Anterior cingulate cortex (tissue), 58 donors: ENCODE results near the gene SPECC1.
"Not testable (repeated sequence)": the region's sequence is repeated elsewhere in the genome, so short reads cannot be mapped to it uniquely, and the experiment has no call there.

Experiments used
- DNase-seq, 58 donors: peaks; one replicate each; lab custom pipeline; 2025; lab: John Stamatoyannopoulos, UW

SPECC1 gene

DNA sequence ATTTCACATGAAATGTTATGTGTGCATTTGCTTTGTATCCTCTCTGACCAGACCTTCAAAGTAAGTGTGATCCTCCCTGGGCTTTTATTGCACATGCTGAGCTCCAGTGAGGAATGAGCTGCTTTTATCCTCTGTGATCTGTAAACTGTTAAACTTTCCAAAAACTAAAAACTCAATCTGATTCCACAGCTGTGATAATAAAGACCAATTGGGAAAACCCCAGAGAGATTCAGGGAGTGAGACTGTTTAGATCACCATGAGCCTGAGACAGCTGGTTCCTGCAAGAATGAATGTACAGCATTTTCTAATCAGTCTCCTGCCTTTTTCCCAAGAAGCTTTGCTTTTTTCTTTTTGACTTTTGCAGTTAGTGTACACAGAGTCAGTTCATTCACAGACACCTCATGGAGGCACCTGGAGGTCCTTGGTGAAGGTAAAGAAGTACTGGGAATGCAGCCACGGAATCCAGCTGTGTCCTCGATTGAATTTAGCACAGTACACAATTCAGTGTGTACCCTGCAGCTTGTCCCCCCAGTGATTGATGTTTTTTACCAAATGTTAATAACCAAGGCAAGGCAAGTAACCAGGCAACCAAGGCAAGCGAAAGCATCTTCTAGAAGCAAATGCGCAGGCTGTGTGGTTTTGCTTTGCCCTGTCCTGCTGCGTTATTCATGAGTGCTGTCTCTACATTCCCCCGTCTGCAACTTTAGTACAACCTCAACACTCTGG is 275.6 kb downstream of the SPECC1 start:
- no peak for DNase-seq

DNA sequence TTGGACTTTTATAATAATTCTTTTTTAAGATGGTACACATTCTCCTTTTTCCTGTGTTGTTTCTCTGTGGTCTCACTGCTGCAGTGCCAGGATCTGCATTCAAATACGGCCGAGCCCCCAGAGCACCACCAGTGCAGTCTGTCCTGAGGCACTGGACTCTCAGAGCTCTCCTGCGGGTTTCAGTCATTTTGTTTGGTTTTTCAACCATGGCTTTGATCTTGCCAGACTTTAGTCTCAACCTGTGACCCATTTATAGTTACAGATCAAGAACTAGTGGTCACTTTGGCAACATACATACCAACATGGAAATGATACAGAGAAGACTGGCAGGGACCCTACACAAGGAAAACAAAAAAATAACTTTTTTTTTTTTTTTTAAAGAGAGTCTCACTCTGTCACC is 280.8 kb downstream of the SPECC1 start:
- DNase-seq: no peak

DNA sequence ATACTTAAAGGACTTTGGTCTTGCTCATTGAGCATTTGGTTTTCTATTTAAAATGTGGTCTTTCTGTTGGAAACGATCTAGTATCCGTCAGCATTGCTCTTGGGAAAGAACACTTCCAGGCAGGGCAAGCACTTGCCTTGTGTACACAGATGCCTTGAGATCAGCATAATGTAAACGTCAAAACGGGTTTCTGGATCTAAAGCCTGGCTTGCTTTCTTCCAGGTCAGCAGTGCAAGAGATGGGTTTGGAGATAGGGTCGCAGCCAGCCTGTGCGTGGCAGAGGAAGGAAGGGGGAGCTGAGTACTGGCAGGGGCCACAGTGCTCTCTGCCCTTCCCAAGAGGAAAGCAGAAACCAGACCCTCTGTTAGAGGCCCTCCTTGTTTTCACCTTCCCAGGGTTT is 282.7 kb downstream of the SPECC1 start:
- no peak for DNase-seq

DNA sequence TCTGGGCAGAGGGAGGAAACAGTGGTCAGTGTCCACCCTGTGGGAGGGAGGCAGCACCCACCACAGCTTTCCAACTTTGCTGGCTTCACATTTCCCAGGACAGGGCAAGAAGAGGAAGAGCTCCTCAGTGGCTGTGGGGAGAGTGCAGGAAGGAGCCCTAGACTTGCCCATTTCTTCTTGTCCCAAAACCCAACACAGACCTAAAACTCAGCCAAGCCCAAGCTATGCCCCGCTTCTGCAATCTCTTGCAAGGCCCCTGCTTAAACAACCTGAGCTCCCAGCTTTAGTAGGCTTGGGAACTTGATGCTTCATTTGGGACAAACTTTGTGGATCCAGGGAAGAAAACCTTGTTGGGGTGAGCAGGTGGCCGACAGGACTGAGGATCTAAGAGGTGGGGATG is 284.3 kb downstream of the SPECC1 start:
- no peak for DNase-seq

DNA sequence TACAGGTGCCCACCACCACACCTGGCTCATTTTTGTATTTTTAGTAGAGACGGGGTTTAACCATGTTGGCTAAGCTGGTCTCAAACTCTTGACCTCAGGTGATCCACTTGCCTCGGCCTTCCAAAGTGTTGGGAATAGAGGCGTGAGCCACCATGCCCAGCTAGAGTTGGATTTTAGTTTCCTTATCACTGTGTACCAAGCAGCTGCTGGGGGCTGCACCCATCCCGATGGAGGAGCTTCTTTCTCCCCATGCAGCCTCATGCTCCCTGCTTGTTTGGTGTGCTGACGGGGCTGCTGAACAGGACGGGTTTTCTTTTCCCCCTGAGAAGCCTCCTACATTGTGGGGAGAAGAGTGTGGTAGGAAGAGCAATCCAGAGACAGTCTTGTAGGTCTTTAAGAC is 285.0 kb downstream of the SPECC1 start:
- DNase-seq: no peak

DNA sequence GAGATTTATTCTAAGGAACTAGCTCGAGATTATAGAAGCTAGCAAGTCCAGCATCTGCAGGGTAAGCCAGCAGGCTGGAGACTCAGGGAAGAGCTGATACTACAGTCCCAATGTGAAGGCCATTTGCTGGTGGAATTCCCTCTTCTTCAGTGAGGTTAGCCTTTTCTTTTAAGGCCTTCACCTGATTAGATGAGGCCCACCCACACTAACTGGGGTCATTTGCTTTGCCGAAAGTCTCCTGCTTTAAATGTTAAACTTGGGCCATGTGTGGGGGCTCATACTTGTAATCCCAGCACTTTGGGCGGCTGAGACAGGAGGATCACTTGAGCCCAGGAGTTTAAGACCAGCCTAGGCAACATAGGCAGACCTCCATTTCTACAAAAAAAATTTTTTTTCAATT is 289.9 kb downstream of the SPECC1 start:
- no peak for DNase-seq

DNA sequence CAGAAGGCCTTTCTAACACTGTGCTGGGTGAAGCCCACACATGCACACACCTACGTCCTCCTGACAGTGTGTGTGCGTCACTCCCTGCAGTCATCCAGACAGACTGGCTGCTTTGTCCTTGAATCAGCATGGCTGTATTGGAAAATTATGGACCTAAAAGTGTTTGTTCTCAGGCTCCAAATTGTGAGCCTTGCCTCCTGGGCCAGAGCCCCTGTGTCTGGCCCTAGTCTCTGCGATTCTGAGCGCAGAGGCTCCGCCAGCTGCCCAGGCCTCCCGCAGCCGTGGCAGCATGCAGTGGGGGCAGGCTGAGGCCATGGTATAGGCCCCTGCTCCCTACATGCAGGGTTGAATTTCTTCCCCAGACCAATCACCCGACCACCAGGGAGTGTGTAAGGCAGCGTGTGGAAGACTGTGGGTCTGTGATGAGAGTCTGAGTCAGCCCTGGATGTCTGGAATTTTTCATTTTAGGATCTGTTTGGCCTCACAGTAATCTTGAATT is 291.3 kb downstream of the SPECC1 start:
- DNase-seq: peak in 19 of 58 donors; percentile 14 to 60 (median 47)

DNA sequence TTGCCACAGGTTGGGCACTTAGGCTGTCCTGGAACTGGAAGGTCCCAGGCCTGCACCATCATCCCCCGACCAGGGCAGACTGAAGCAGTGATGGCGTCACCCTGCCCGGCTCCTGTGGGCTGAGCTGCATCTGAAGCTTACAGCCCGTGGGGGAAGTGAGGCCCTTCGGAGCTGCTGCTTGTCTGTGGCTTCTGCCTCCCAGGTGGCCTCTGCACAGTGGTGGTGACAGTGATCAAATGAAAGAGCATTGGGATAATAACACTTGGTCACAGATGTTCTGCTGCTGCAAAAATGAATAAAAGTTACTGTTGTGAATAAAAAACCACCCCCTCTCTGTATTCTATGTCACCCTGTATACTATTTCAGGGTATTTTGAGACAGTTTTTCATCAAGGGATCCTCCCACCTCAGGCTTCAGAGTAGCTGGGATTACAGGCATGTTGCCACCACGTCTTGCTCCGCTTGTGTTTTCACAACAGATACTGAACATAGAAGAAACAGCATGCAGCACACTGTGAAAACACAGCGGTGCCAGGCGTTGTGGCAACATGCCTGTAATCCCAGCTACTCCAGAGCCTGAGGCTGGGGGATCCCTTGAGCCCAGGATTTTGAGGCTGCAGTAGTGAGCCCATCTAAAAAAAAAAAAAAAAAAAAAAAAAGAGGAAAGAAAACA is 293.2 kb downstream of the SPECC1 start:
- DNase-seq: peak in 6 of 58 donors; percentile 11 to 32 (median 29)

DNA sequence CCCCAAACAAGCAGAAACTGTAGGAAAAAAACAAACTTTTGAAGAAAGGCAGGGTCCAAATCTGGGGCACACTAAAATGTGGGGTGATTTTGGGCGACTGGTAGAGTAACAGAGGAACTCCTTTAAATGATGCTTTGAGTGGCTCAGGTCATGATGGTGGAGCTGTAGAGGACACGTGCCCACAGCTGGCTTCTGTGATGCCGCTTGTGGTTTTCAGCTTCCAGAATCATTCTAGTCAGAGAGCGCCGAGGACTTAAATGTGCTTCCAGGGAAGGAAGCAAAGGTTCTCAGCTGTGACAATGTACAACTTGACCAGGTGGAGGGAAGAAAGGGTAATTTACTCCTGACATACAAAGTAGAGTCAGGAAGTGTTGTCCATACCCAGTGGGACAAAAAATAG is 295.8 kb downstream of the SPECC1 start:
- DNase-seq: no peak

DNA sequence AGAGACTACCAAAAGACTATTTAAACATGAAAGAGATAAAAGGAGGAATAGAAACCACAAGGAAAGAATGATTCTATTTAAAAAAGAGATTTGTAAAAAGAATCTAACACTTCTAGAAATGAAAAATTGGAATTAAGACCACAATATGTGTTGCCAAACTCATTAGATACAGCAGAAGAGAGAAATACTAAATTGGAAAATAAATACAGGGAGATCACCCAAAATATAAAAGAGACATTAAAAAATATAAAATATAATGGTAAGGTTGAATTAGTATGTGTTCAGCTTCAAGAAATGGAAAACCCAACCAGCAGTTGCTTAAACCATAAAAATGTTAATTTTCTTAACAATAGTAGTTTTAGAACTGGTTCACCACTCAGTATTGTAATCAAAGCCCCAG is 297.8 kb downstream of the SPECC1 start:
- no peak for DNase-seq

DNA sequence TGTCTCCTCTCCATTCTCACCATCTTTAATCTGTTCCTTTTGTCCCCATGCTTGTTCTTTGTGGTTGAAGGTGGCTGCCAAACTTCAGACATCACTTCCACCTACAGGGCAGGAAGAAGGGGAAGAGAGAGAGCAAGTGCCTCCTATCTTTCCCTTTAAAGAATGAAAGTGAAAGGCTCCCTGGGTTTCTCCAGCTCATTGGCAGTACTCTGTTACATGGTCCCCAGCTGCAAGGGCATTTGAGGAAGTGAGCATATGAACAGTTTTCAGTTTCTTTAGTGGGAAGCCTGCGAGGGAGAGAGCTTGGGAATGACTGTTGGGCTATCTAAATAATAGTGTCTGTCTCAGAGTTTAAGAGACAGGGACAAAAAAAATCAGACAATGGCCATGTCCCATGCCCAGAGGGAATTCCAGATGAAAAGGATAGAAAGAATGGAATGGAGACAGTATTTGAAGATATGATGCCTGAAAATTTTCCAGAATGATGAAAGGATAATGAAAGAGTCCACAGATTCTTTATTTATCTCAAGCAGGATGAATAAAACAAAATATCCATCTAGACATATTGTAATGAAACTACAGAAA is 298.3 kb downstream of the SPECC1 start:
- DNase-seq: no peak

DNA sequence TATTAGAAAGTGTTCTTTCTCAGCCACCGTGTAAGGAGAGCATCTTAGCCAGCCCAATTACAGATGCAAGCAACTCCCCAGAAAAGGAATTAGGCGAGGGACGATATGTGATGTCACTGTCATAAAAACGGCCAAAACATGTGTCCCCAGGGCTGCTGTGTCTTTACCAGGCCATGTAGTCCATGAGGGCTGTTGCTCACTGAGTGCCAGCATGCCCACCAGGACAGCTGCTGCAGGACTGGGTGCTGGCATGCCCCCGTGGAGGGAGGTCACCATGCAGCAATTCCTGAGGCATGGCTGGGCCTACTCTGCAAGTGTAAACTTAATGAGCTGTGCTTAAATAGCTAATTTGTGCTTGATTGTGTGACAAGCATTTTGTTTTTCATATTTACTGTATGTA is 301.3 kb downstream of the SPECC1 start:
- DNase-seq: no peak

DNA sequence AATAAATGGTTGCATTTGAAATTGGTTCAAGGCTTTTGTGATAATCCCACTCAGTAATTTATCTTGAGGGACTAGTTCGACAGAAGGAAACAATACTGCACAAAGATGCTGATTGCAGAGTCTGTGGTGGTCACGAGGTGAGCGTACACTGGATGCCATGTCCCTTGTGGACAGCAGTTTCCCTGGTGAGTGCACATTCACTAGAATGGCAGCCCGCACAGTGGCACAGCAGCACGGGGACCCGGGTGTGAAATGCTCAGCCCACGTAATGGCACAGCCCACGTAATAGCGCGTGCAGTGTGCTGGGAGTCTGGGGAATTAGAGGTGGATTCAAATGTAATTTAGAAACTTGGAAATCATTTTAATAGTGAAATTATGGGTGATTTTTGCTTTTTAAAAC is 304.1 kb downstream of the SPECC1 start:
- DNase-seq: peak in 7 of 58 donors; percentile 9 to 33 (median 23)

DNA sequence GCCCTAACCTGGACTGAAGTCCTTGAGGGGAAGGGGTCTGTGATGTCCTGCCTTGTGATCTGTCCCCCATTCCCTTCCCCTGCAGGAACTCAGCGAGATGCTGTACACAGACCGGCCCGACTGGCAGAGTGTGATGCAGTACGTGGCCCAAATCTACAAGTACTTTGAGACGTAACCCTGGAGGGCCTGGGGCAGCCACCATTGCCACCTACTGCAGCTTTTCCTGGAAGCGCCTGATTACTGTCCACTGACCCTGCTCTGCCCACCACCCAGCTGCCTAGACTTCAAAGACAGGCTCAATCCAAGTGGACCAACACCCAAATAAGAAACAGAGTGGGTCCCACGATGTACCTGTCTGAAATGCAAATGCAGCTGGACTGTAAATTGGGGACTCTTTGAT is 304.7 kb downstream of the SPECC1 start:
- DNase-seq: no peak

DNA sequence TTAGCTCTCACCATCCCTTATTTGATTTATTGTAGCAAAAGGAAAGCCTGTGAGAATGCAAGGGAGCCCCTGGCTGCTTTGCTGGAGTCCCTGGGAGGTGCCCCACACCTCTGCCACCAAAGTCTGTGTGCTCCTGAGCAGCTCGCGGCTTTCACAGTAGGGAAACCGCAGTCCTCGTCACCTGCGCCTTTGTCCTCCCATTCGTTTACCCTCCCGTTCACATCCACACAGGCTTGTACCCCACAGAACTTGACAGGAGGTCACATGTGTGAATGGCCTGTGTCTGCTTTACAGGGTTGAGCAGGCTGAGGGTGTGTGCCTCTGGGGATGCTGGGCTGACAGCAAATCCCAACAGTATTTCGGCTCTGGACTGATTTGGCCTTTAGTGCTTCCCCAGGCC is 305.7 kb downstream of the SPECC1 start:
- no peak for DNase-seq

DNA sequence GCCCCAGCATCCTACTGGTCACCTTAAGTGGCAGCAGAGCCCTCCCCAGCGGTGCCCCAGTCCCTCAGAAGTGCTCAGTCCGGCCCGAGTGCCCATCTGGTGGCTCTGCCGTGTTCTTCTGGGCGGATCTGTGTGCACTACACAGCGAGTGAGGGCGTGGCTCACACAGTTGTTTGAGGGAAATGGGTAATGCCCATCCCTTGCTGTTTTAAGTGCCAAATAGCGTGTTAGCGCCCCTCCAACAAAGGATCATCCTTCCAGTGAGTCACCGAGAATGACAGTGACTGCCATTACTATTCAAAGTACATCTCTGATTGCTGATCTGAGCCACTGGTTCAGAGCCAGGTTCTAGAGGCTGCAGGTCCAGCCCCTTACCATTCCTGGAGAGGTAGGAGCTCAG is 306.2 kb downstream of the SPECC1 start:
- peak in 1 of 58 donors; percentile 20 for DNase-seq

DNA sequence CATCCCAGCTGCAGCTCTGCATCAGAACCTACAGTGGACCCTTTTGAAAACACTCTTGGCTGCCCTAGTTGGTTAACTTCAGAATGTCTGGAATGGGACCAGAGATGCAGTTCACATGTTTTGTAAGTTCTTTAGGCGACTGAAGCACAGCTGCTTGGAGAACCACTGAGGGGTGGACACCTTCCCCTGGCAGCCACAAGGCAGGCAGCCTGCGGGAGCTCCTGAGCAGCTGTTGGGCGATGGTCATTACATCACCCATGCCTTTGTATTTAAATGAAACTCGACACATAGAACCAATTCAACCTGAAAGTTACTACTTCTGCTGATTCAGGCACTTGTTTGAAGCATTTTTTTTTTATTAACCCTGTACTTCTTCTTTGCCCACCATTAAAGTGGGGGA is 306.7 kb downstream of the SPECC1 start:
- no peak for DNase-seq

DNA sequence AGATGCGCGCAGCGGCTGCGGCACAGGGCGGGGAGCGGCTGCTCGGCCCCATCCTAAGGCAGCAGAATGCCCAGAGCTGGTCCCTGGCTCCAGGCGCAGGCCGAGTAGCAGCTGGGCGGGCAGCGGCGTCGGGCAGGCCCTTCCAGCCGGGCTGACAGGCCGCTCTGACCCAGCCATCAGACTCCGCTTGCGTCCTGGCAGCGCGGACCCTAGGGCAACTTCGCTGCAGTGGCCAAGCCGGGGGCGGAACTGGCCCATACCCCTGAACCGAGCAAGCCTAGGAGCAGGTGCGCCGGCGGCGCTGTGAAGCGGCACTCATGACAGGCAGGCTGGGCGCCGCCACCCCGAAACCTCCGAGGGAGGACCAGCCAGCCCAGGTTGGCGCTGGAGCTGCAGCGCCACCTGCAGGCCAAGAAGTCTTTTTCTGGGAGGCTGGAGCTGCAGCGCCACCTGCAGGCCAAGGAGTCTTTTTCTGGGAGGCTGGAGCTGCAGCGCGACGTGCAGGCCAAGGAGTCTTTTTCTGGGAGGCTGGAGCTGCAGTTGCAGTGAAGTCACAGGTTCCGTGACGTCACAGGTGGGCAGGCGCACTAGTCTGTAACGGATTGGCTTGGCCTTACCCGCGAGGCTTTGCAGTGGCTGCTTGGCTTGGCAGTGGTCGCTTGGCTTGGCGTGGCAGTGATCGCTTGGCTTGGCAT is 311.5 kb downstream of the SPECC1 start:
- DNase-seq: peak in 49 of 58 donors; percentile 31 to 81 (median 59)

DNA sequence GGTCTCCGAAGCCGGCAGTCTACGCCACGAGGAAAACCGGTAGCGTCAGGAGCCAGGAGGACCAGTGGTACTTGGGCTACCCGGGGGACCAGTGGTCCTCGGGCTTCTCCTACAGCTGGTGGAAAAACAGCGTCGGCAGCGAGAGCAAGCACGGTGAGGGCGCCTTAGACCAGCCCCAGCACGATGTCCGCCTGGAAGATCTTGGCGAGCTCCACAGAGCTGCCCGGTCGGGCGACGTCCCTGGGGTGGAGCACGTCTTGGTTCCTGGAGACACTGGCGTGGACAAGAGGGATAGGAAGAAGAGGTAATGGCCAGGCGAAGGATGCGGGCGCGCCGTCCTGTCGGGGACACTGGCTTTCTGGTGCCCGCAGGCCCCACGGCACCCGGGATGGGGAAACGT is 312.2 kb downstream of the SPECC1 start:
- not testable (repeated sequence) for DNase-seq

DNA sequence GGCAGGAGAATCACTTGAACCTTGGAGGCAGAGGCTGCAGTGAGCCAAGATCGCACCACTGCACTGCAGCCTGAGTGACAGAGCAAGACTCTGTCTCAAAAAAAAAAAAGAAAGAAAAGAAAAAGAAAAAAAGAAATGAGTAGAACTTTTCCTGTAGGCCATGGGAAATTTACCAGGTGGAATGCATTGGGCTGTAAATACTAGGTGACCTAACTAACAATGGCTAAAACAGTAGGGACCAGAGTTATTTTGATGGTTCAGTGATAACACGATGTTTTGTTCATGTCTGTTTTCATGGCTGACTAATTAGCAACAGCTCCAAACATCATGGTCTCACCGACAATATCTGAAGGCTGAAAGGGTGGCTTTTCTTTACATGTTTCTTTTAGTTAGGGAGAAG is 318.6 kb downstream of the SPECC1 start:
- DNase-seq: not testable (repeated sequence)

DNA sequence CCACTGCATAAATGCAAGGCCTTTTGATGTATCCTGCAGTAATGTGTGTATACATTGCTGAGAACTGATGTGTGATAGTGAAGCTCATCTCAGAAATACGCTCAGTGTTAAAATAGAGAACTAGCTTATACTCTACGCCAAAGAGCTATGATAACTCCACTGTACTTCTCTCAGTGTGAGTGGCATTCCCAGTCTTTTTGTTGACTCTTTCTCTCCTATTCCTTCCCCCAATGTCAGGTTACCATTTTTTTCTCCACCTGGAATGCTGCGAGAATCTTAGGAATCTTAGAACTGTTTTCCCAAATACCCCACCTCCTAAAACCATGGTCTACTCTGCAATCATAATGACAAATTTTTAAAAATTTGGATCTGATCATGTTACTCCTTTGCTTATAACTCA is 342.2 kb downstream of the SPECC1 start:
- DNase-seq: not testable (repeated sequence)
